ENCODE data around the gene TCP1. TPM values are rescaled to one million over a fixed set of nuclear protein-coding genes. Genes with fewer than 3 reads are reported as not detected.

The TCP1 gene
- total and polyA plus RNA-seq, 2 experiments from 2014 or later = 130 to 164 TPM

DNA sequence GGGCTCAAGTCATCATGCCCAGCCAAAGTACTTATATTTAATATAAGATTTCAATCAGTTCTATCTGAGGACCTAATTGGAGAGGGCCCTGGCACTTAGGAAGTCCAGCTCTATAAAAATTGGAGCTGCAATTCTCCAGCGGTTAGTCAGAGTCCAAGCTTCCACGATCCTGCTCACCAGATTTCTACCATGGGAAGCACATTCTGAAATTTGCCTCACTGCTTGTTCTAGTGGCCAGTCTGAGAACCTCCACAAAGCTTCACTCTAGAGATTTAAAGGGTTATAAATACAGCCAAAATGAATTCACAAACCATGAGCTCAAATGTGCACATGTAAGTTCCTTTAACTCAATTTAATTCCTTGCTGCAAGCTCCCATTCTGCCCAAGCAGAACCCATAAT, 44.2 kb upstream of the TCP1 start:
- no peaks in the 10 kb centered on the region for H3K36me3 ChIP-seq
- no peaks in the 10 kb centered on the region for H3K9me3 ChIP-seq (ENCODE audit: low read depth)
- H3K27ac ChIP-seq = no peak overlapping the region
- H3K4me3 ChIP-seq = no peak overlapping the region
- H3K4me1 ChIP-seq (ENCODE audit: low read depth) = no peaks in the 10 kb centered on the region
- no peaks in the 10 kb centered on the region for H3K27me3 ChIP-seq
- DNase-seq (ENCODE audit: low read depth in 1 of 2, low spot score in 1 of 2) = peak in 1 of 2 donors; percentile 57
- TF ChIP-seq, protein P1, sequence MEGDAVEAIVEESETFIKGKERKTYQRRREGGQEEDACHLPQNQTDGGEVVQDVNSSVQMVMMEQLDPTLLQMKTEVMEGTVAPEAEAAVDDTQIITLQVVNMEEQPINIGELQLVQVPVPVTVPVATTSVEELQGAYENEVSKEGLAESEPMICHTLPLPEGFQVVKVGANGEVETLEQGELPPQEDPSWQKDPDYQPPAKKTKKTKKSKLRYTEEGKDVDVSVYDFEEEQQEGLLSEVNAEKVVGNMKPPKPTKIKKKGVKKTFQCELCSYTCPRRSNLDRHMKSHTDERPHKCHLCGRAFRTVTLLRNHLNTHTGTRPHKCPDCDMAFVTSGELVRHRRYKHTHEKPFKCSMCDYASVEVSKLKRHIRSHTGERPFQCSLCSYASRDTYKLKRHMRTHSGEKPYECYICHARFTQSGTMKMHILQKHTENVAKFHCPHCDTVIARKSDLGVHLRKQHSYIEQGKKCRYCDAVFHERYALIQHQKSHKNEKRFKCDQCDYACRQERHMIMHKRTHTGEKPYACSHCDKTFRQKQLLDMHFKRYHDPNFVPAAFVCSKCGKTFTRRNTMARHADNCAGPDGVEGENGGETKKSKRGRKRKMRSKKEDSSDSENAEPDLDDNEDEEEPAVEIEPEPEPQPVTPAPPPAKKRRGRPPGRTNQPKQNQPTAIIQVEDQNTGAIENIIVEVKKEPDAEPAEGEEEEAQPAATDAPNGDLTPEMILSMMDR (IDR thresholded peaks at IDR 0.05; ENCODE audit: low read depth, low read length) = no peak

DNA sequence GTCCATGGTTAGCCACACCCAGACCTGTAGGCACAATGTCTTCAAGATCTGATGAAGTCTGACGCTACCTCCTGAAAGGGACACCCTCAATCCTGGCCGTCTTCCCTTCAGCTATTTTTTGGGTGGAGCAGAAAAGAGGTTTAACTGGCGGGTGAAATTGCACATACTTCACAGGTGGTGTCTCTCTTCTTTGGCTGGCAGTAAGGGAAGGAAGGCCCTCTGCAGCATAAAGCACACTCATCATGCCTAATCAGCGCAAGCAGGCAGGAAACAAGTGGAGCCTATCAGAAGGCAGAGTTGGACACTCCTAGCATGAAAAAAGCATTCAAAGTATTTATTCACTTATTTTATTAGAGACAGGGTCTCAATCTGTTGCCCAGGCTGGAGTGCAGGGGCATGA, 43.5 kb upstream of the TCP1 start:
- H3K9me3 ChIP-seq (ENCODE audit: low read depth) = no peaks in the 10 kb centered on the region
- no peak overlapping the region for H3K4me3 ChIP-seq
- no peaks in the 10 kb centered on the region for H3K4me1 ChIP-seq (ENCODE audit: low read depth)
- H3K36me3 ChIP-seq = no peaks in the 10 kb centered on the region
- no peaks in the 10 kb centered on the region for H3K27me3 ChIP-seq
- DNase-seq (ENCODE audit: low read depth in 1 of 2, low spot score in 1 of 2) = no peak
- H3K27ac ChIP-seq = no peak overlapping the region
- TF ChIP-seq, protein P1 (IDR thresholded peaks at IDR 0.05; ENCODE audit: low read depth, low read length) = no peak

DNA sequence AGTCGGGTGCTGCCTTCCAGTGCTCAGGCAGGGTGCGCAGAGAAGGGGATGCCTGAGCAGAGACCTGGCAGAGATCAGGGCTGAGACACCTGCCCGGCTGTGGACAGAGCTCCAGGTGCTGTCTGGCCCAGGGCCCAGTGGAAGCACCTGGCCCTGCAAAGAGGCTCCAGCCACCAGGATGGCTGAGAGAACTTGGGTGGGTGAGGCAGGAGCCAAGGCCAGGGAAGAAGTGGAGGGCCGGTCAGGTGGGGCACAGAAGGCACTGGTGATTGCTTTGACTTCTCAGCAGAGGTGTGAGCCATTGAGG, 41.9 kb upstream of the TCP1 start:
- H3K27me3 ChIP-seq = no peaks in the 10 kb centered on the region
- no peak for DNase-seq (ENCODE audit: low read depth in 1 of 2, low spot score in 1 of 2)

DNA sequence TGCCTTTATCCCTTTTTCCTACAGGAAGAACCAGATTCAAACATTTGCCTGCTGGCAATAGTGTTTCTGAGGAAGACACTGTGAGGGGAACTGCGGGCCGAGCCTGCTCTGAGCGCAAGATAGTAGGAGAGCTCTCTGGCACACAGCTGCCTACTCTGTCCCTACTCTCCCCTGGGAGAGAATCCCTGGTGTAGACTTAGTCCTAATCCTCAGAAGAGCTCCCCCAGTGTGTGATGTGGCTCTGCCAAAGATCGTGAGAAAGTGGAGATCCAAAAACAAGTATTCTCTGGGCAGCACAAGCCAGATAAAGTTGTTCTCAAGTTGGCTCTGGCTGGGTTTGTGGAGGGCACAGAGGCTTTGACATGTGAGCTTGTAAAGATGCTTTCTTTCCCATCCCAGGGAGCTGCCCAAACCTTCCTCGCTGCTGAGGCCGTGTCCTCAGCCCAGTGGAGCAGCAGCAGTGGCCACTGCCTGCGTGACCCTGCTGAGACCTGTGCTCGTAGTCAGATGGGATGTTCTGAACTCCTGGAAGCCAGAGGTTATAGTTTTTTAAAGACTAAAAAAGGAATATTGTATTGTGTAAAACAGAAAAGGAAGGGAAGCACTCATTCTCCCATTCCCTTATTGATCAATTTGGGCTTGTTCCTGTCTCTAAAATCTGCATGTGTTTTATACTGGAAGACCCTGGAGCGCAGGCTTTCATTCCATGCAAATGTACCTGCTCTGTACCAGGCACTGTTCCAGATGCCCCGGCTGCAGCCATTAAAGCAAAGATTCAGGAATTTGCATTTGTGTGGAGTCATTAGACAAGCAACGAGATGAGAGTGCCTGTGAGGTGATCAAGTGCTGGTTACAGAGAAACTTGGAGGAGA, 41.3 kb upstream of the TCP1 start:
- Histone ChIP-seq H3K4me3 (no peak overlapping the region), H3K27me3 (no peaks in the 10 kb centered on the region), H3K4me1 (ENCODE audit: low read depth) (no peaks in the 10 kb centered on the region), H3K9me3 (ENCODE audit: low read depth) (no peaks in the 10 kb centered on the region), H3K36me3 (no peaks in the 10 kb centered on the region), H3K27ac (no peak overlapping the region)
- DNase-seq (ENCODE audit: low read depth in 1 of 2, low spot score in 1 of 2) = no peak
- TF ChIP-seq, protein P1 (IDR thresholded peaks at IDR 0.05; ENCODE audit: low read depth, low read length) = no peak

More for the DNA sequence above, 41.9 kb upstream of the TCP1 start:
- no peak overlapping the region for H3K4me3 ChIP-seq
- no peak overlapping the region for H3K27ac ChIP-seq
- no peaks in the 10 kb centered on the region for H3K9me3 ChIP-seq (ENCODE audit: low read depth)
- H3K4me1 ChIP-seq (ENCODE audit: low read depth) = no peaks in the 10 kb centered on the region
- TF ChIP-seq, protein P1 (IDR thresholded peaks at IDR 0.05; ENCODE audit: low read depth, low read length) = no peak
- no peaks in the 10 kb centered on the region for H3K36me3 ChIP-seq

DNA sequence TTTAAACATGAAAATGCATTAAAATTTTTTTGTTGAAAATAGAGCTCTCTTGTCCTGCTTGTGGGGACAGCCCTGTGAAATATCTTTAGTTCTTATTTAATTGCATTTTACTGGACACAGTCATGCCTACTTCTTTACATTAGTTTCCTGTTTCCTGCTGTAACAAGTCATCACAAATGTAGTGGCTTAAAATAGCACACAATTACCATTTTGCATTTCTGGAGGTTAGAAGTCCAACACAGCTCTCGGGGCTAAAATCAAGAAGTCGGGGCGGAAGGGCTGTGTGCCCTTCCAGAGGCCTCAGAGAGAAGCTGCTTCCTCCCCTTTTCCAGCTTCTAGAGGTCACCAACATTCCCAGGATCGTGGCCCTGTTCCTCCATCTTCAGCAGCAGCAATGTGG, 40.1 kb upstream of the TCP1 start:
- no peaks in the 10 kb centered on the region for H3K36me3 ChIP-seq
- no peak overlapping the region for H3K4me3 ChIP-seq
- H3K4me1 ChIP-seq (ENCODE audit: low read depth) = no peaks in the 10 kb centered on the region
- DNase-seq (ENCODE audit: low read depth in 1 of 2, low spot score in 1 of 2) = no peak
- no peak overlapping the region for H3K27ac ChIP-seq
- TF ChIP-seq, protein P1 (IDR thresholded peaks at IDR 0.05; ENCODE audit: low read depth, low read length) = no peak
- no peaks in the 10 kb centered on the region for H3K27me3 ChIP-seq
- no peaks in the 10 kb centered on the region for H3K9me3 ChIP-seq (ENCODE audit: low read depth)

Data from cardiac muscle cell (in vitro differentiated cells and primary cell).